GM12875 (cell line): Measurements from ENCODE around the gene STARD3NL.
A peak's percentile ranks its signal among the peaks of the same experiment; 100 is the strongest.
"Not testable (repeated sequence)": the region's sequence is repeated elsewhere in the genome, so short reads cannot be mapped to it uniquely, and the experiment has no call there.

Experiments used
- H3K4me3 ChIP-seq: one replicate; pipeline ENCODE4 v1.5.1; 2011; ENCODE audit warnings: low read depth, low read length, control low read depth
- CTCF ChIP-seq: IDR thresholded peaks from 2 replicates; pipeline ENCODE4 v1.5.1; 2011; ENCODE audit warnings: low read depth, mild to moderate bottlenecking, control low read depth, inconsistent platforms, low read length, moderate library complexity, borderline replicate concordance; ENCODE audit not compliant: insufficient read depth

Gene STARD3NL

GRCh38 chr7:38222481-38223096 lies 44.5 kb downstream of the STARD3NL start:
- TF ChIP-seq CTCF, result peak; percentile 62

GRCh38 chr7:38223306-38223705 lies 45.3 kb downstream of the STARD3NL start:
- no peak overlapping the region for H3K4me3 ChIP-seq
- no peak for TF ChIP-seq CTCF

More at GRCh38 chr7:38222481-38223096, 44.5 kb downstream of the STARD3NL start:
- H3K4me3 ChIP-seq, result no peak overlapping the region

- H3K4me3 ChIP-seq, result no peak overlapping the region
- TF ChIP-seq CTCF, result no peak
These were observed 46.3 kb downstream of the STARD3NL start for GRCh38 chr7:38224392-38224791.

- TF ChIP-seq CTCF, result no peak
- H3K4me3 ChIP-seq, result no peak overlapping the region
These were observed 51.3 kb downstream of the STARD3NL start for GRCh38 chr7:38229386-38229785.

GRCh38 chr7:38229884-38230642 lies 52.0 kb downstream of the STARD3NL start:
- TF ChIP-seq CTCF, result no peak
- H3K4me3 ChIP-seq, result no peak overlapping the region

GRCh38 chr7:38232502-38233366 lies 54.7 kb downstream of the STARD3NL start:
- TF ChIP-seq CTCF, result no peak
- H3K4me3 ChIP-seq, result no peak overlapping the region

- H3K4me3 ChIP-seq, result not testable (repeated sequence)
These were observed 56.7 kb downstream of the STARD3NL start for GRCh38 chr7:38234759-38235158.
